Measurements from ENCODE around the gene MSMP. TPM values are rescaled to one million over a fixed set of nuclear protein-coding genes. Genes with fewer than 3 reads are reported as not detected.

The MSMP gene
- total and polyA plus RNA-seq, 2 donors (not counting 1 experiment from before 2014, with no cell fraction given), result not detected

DNA sequence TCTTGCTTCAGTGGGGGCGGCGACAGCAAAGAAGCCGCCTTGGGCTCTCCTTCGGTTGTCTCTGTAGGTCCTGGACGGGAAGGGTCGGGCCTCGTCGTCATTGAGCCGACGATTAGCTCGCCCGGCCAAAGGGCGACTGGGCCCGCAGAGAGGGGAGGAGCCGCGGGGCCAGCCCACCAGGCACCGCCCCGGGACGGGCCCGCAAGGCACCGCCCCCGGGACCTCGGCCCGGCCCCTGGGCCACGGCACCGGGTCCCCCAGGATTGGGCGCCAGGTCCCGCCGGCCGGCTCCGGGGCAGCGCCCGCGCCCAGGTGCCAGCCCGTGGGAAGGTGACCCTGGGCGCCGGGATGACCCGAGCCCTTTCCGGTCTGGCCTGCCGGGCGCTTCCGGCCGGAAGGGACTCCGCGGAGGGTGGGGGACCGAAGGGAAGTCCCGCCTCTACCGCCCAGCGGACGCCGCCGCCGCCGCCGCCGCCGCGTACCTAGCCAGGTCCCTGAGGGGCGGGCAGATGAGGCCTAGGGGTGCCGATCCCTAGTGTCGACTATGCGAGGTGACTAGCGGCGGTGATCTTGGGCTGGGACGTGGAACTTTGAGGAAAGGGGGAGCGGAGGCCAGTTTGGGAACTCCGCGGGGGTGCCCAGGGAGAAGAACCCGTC, 5.1 kb downstream of the MSMP start, which contains the start of the genes GBA2 and RGP1:
Gene GBA2 (minus strand): TSS at position 371 of the 657 bp plus-strand sequence. CDS start 524 bp downstream, outside the sequence.
Gene RGP1 (plus strand): TSS at position 430 of the 657 bp plus-strand sequence. CDS start 469 bp downstream, outside the sequence.
- peaks cover 13% of the 10 kb centered on the region for H3K36me3 ChIP-seq (ENCODE audit: control insufficient read depth, insufficient read depth, low read length)
- TF ChIP-seq EZH2 (IDR thresholded peaks at IDR 0.05; ENCODE audit: low read length, missing control alignments), result no peak
- TF ChIP-seq, protein P1, sequence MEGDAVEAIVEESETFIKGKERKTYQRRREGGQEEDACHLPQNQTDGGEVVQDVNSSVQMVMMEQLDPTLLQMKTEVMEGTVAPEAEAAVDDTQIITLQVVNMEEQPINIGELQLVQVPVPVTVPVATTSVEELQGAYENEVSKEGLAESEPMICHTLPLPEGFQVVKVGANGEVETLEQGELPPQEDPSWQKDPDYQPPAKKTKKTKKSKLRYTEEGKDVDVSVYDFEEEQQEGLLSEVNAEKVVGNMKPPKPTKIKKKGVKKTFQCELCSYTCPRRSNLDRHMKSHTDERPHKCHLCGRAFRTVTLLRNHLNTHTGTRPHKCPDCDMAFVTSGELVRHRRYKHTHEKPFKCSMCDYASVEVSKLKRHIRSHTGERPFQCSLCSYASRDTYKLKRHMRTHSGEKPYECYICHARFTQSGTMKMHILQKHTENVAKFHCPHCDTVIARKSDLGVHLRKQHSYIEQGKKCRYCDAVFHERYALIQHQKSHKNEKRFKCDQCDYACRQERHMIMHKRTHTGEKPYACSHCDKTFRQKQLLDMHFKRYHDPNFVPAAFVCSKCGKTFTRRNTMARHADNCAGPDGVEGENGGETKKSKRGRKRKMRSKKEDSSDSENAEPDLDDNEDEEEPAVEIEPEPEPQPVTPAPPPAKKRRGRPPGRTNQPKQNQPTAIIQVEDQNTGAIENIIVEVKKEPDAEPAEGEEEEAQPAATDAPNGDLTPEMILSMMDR (conservative IDR thresholded peaks at IDR 0.05 in 1 of 2, IDR thresholded peaks at IDR 0.05 in 1 of 2; ENCODE audit: low read depth in 1 of 2, low read length in 2 of 2), result no peak

DNA sequence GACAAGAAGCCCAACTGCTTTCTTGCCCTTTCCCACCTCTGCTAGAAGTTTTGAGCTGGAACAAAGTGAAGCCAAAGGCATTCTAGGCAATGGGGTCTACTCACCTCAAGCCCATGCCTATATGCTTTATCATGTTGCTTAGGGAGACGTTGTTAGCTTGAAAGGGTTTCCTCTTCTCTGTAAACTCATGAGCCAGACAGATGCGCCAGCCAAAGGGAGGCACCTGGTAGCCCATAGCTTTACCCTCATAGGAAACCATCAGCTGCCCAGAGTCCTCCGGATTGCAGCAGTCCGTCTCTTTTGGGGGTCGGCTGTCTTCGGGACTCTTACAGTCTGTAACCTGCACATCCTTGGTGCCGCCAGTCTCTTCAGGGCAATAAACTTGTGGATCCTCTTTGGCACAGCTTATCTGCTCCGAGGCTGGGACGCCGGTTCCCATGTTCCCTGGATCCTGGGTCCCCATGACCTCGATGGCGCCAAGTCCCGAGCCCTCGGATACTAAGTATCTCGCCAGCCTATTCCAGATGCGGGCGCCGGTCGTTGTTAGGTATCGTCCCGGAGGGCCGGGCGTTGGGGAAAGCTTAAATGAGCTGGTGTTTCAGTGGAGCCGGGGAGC, 5.7 kb downstream of the MSMP start:
- Histone ChIP-seq H2AFZ (ENCODE audit: low read length) (peak overlapping the region; percentile 9), H3K27ac (ENCODE audit: insufficient read depth, low read length) (peak overlapping the region; percentile 81), H3K36me3 (ENCODE audit: control insufficient read depth, insufficient read depth, low read length) (peaks cover 14% of the 10 kb centered on the region), H3K4me1 (ENCODE audit: control insufficient read depth, extremely low read depth, insufficient read depth, low read length) (peaks cover 7% of the 10 kb centered on the region), H3K4me3 (replicated peaks in 1 of 4; ENCODE audit: control extremely low read depth in 1 of 4, insufficient read depth in 1 of 4, low read depth in 3 of 4, low read length in 4 of 4) (peak overlapping the region; percentile 84 to 97 (median 92)), H4K20me1 (ENCODE audit: control insufficient read depth, extremely low read depth, insufficient read depth, low read length) (peaks cover 2% of the 10 kb centered on the region), H3K9me3 (ENCODE audit: control insufficient read depth, insufficient read depth, low read depth, low read length) (no peaks in the 10 kb centered on the region), H3K9ac (ENCODE audit: insufficient read depth, low read length) (peak overlapping the region; percentile 86), H3K27me3 (ENCODE audit: control insufficient read depth, insufficient read depth, low read length) (no peaks in the 10 kb centered on the region), H3K4me2 (ENCODE audit: extremely low read depth, insufficient read depth, low read length) (peak overlapping the region; percentile 61), H3K79me2 (ENCODE audit: control insufficient read depth, insufficient read depth, low read length) (peaks cover 41% of the 10 kb centered on the region)
- TF ChIP-seq EZH2 (IDR thresholded peaks at IDR 0.05; ENCODE audit: low read length, missing control alignments), result no peak
- TF ChIP-seq, protein P1 (conservative IDR thresholded peaks at IDR 0.05 in 1 of 2, IDR thresholded peaks at IDR 0.05 in 1 of 2; ENCODE audit: low read depth in 1 of 2, low read length in 2 of 2), result no peak
- no peak for DNase-seq (ENCODE audit: low read depth in 2 of 2)

More for the DNA sequence above, 5.1 kb downstream of the MSMP start, which contains the start of the genes GBA2 and RGP1:
- Histone ChIP-seq H3K27me3 (ENCODE audit: control insufficient read depth, insufficient read depth, low read length) (no peaks in the 10 kb centered on the region), H3K27ac (ENCODE audit: insufficient read depth, low read length) (peak within 1 kb of the TSS; percentile 81), H3K4me1 (ENCODE audit: control insufficient read depth, extremely low read depth, insufficient read depth, low read length) (peaks cover 7% of the 10 kb centered on the region), H3K9me3 (ENCODE audit: control insufficient read depth, insufficient read depth, low read depth, low read length) (no peaks in the 10 kb centered on the region), H3K4me3 (replicated peaks in 1 of 4; ENCODE audit: control extremely low read depth in 1 of 4, insufficient read depth in 1 of 4, low read depth in 3 of 4, low read length in 4 of 4) (peak within 1 kb of the TSS; percentile 84 to 97 (median 92)), H3K79me2 (ENCODE audit: control insufficient read depth, insufficient read depth, low read length) (peaks cover 41% of the 10 kb centered on the region), H4K20me1 (ENCODE audit: control insufficient read depth, extremely low read depth, insufficient read depth, low read length) (peaks cover 2% of the 10 kb centered on the region), H3K4me2 (ENCODE audit: extremely low read depth, insufficient read depth, low read length) (peak within 1 kb of the TSS; percentile 82), H3K9ac (ENCODE audit: insufficient read depth, low read length) (peak within 1 kb of the TSS; percentile 86), H2AFZ (ENCODE audit: low read length) (peak within 1 kb of the TSS; percentile 17)
- DNase-seq (ENCODE audit: low read depth in 2 of 2), result peak; percentile 69

DNA sequence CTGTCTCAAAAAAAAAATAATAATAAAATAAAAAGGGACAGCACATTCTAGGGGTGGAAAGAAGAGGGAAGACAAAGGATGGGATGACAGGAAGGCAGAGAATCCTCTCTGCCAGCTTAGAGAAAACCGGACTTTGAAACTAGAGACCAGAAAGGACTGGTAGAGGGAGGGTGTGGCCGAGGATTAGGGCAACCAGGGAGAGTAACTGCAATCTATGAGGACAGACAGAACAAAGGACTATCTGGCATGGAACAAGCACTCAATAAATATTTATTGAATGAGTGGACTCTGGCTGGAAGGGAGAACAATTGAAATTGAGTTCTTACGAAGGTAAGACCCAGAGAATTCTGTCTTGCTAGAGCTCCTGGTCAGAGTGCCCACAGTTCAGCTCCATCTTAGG, 7.5 kb downstream of the MSMP start:
- peaks cover 2% of the 10 kb centered on the region for H4K20me1 ChIP-seq (ENCODE audit: control insufficient read depth, extremely low read depth, insufficient read depth, low read length)
- TF ChIP-seq, protein P1 (conservative IDR thresholded peaks at IDR 0.05 in 1 of 2, IDR thresholded peaks at IDR 0.05 in 1 of 2; ENCODE audit: low read depth in 1 of 2, low read length in 2 of 2), result no peak
- no peak for TF ChIP-seq EZH2 (IDR thresholded peaks at IDR 0.05; ENCODE audit: low read length, missing control alignments)
- peaks cover 7% of the 10 kb centered on the region for H3K4me1 ChIP-seq (ENCODE audit: control insufficient read depth, extremely low read depth, insufficient read depth, low read length)

More for the DNA sequence above, 7.5 kb downstream of the MSMP start:
- peaks cover 15% of the 10 kb centered on the region for H3K36me3 ChIP-seq (ENCODE audit: control insufficient read depth, insufficient read depth, low read length)
- H3K79me2 ChIP-seq (ENCODE audit: control insufficient read depth, insufficient read depth, low read length), result peaks cover 41% of the 10 kb centered on the region
- no peak overlapping the region for H3K9ac ChIP-seq (ENCODE audit: insufficient read depth, low read length)
- peak overlapping the region; percentile 61 for H3K4me2 ChIP-seq (ENCODE audit: extremely low read depth, insufficient read depth, low read length)
- no peaks in the 10 kb centered on the region for H3K9me3 ChIP-seq (ENCODE audit: control insufficient read depth, insufficient read depth, low read depth, low read length)
- no peaks in the 10 kb centered on the region for H3K27me3 ChIP-seq (ENCODE audit: control insufficient read depth, insufficient read depth, low read length)
- DNase-seq (ENCODE audit: low read depth in 2 of 2), result no peak
- H3K27ac ChIP-seq (ENCODE audit: insufficient read depth, low read length), result no peak overlapping the region
- H2AFZ ChIP-seq (ENCODE audit: low read length), result no peak overlapping the region
- peak overlapping the region; percentile 84 to 97 (median 92) for H3K4me3 ChIP-seq (replicated peaks in 1 of 4; ENCODE audit: control extremely low read depth in 1 of 4, insufficient read depth in 1 of 4, low read depth in 3 of 4, low read length in 4 of 4)
